NCI-H1417 treated with DMSO at 0.1 percent for 48 hours (cell line): Measurements from ENCODE around the gene USP17L21.
"Not testable (repeated sequence)": the region's sequence is repeated elsewhere in the genome, so short reads cannot be mapped to it uniquely, and the experiment has no call there.

Source experiments
- DNase-seq: peaks from one replicate; lab custom pipeline; 2025; lab: John Stamatoyannopoulos, UW

Gene USP17L21

GRCh38 chr4:9262572-9262971 is at the start of gene USP17L21:
Gene USP17L21, plus strand, starts transcription at chr4:9262872. Its CDS starts 0 bp downstream, at chr4:9262872.
- DNase-seq, result not testable (repeated sequence)

GRCh38 chr4:9214701-9215100 is 48.0 kb upstream of the USP17L21 start:
- DNase-seq, result not testable (repeated sequence)

- DNase-seq, result not testable (repeated sequence)
These were observed 47.6 kb upstream of the USP17L21 start, which contains the start of gene USP17L11 for GRCh38 chr4:9215105-9215504. Gene USP17L11, plus strand, starts transcription at chr4:9215405. Its CDS starts 0 bp downstream, at chr4:9215405.

GRCh38 chr4:9219852-9220251 is 42.8 kb upstream of the USP17L21 start, which contains the start of gene USP17L12:
Gene USP17L12, plus strand, starts transcription at chr4:9220152. Its CDS starts 0 bp downstream, at chr4:9220152.
- DNase-seq, result not testable (repeated sequence)

- DNase-seq, result not testable (repeated sequence)
These were observed 38.1 kb upstream of the USP17L21 start, which contains the start of gene USP17L13 for GRCh38 chr4:9224596-9224995. Gene USP17L13, plus strand, starts transcription at chr4:9224896. Its CDS starts 0 bp downstream, at chr4:9224896.

- DNase-seq, result not testable (repeated sequence)
These were observed 32.4 kb upstream of the USP17L21 start for GRCh38 chr4:9230249-9230648.

GRCh38 chr4:9234085-9234484 is 28.6 kb upstream of the USP17L21 start, which contains the start of gene USP17L15:
Gene USP17L15, plus strand, starts transcription at chr4:9234385. Its CDS starts 0 bp downstream, at chr4:9234385.
- not testable (repeated sequence) for DNase-seq

GRCh38 chr4:9238461-9238860 is 24.2 kb upstream of the USP17L21 start:
- DNase-seq, result not testable (repeated sequence)

GRCh38 chr4:9243579-9243978 is 19.1 kb upstream of the USP17L21 start, which contains the start of gene USP17L17:
Gene USP17L17, plus strand, starts transcription at chr4:9243879. Its CDS starts 0 bp downstream, at chr4:9243879.
- DNase-seq, result not testable (repeated sequence)

- not testable (repeated sequence) for DNase-seq
These were observed 14.6 kb upstream of the USP17L21 start, which contains the start of gene USP17L18 for GRCh38 chr4:9247953-9248680. Gene USP17L18, plus strand, starts transcription at chr4:9248630. Its CDS starts 0 bp downstream, at chr4:9248630.

- not testable (repeated sequence) for DNase-seq
These were observed 9.6 kb upstream of the USP17L21 start, which contains the start of gene USP17L19 for GRCh38 chr4:9253078-9253477. Gene USP17L19, plus strand, starts transcription at chr4:9253378. Its CDS starts 0 bp downstream, at chr4:9253378.

GRCh38 chr4:9257824-9258223 is 4.8 kb upstream of the USP17L21 start, which contains the start of gene USP17L20:
Gene USP17L20, plus strand, starts transcription at chr4:9258124. Its CDS starts 0 bp downstream, at chr4:9258124.
- not testable (repeated sequence) for DNase-seq

GRCh38 chr4:9267319-9267718 is 4.6 kb downstream of the USP17L21 start, which contains the start of gene USP17L22:
Gene USP17L22, plus strand, starts transcription at chr4:9267619. Its CDS starts 0 bp downstream, at chr4:9267619.
- DNase-seq, result not testable (repeated sequence)

- DNase-seq, result not testable (repeated sequence)
These were observed 9.0 kb downstream of the USP17L21 start for GRCh38 chr4:9271719-9272118.
